Right atrium auricular region (tissue), 2 donors: Measurements from ENCODE around the gene ETS1. TPM values are rescaled to one million over a fixed set of nuclear protein-coding genes. Genes with fewer than 3 reads are reported as not detected.

Experiments used
- DNase-seq: peaks from one replicate; pipeline ENCODE4 v3.0.0-alpha.2; 2019; ENCODE audit warnings: low spot score
- H3K27ac ChIP-seq, 2 donors: fragments of 200-600 bp; sonication (generic); 1 replicate in 1 of 2; 2 replicates in 1 of 2; pipeline ENCODE4 v1.5.1; 2016 to 2019
- H3K27me3 ChIP-seq, 2 donors: fragments of 200-600 bp; sonication (generic); one replicate each; pipeline versions ENCODE4 v1.5.1 to v1.6.0; 2017 to 2019
- H3K36me3 ChIP-seq: fragments of 200-600 bp; sonication (generic); one replicate; pipeline ENCODE4 v1.5.1; 2016
- H3K4me1 ChIP-seq, 2 donors: fragments of 200-600 bp; sonication (generic); one replicate each; pipeline versions ENCODE4 v1.5.1 to v1.6.0; 2017 to 2019
- H3K4me3 ChIP-seq, 2 donors: fragments of 200-600 bp; sonication (generic); 1 replicate in 1 of 2; 2 replicates in 1 of 2; pipeline ENCODE4 v1.5.1; 2017 to 2019; ENCODE audit warnings: mild to moderate bottlenecking in 1 of 2, moderate library complexity in 1 of 2
- H3K9me3 ChIP-seq, 2 donors: fragments of 200-600 bp; sonication (generic); one replicate each; pipeline ENCODE4 v1.5.1; 2019
- total RNA-seq, 2 donors: library from RNA; depleted of rRNA; stranded (reverse); fragments of >200 nt; gene quantifications; one replicate each; pipeline ENCODE4 v1.1.0, GENCODE V29; 2016
- TF ChIP-seq, protein P1 (sequence below), 2 donors: fragments of 200-600 bp; sonication (generic); IDR thresholded peaks; one replicate each; pipeline ENCODE4 v1.5.1; 2019; ENCODE audit warnings: antibody characterized with exemption in 2 of 2

The ETS1 gene
- total RNA-seq, 2 donors from 2014 or later: 37.9 to 46.6 TPM

DNA sequence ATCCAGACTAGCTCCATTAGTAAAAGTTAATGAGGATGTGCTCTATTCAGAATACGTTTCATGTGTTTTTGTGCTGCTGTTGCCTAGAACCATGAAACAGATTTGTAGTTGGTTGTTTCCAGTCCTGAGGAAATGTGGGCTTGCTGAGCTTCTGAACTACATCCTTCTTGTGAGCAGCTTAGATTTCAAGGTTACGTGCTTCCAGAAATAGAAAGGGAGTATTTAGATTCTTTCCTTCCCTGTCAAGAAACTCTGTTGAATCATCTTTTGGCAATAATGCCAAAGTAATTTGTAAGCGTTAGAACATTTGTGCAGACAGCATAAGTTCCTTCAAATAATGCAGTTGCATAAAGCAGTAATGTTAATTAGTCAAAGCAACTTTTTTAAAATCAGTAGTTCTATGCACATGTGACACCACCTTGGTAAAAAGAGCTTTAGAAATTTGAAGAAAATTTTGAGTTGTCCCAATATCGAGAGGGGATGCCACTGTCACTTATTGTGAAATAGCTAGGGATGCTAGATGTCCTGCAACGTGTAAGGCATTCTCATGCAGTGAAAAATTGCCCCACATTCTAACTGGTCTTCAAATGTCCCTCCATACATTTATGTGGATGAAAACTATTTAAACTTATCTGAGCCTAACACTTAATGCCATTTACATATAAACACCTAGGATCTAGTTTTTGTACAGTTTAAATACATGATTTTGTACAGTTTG is 169.6 kb downstream of the ETS1 start:
- TF ChIP-seq, protein P1, sequence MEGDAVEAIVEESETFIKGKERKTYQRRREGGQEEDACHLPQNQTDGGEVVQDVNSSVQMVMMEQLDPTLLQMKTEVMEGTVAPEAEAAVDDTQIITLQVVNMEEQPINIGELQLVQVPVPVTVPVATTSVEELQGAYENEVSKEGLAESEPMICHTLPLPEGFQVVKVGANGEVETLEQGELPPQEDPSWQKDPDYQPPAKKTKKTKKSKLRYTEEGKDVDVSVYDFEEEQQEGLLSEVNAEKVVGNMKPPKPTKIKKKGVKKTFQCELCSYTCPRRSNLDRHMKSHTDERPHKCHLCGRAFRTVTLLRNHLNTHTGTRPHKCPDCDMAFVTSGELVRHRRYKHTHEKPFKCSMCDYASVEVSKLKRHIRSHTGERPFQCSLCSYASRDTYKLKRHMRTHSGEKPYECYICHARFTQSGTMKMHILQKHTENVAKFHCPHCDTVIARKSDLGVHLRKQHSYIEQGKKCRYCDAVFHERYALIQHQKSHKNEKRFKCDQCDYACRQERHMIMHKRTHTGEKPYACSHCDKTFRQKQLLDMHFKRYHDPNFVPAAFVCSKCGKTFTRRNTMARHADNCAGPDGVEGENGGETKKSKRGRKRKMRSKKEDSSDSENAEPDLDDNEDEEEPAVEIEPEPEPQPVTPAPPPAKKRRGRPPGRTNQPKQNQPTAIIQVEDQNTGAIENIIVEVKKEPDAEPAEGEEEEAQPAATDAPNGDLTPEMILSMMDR (IDR thresholded peaks at IDR 0.05): no peak
- Histone ChIP-seq H3K36me3 (no peaks in the 10 kb centered on the region), H3K4me1 (peaks cover 0 to 17% of the 10 kb centered on the region in 2 donors), H3K9me3 (no peaks in the 10 kb centered on the region), H3K27ac (no peak overlapping the region), H3K4me3 (no peak overlapping the region), H3K27me3 (no peaks in the 10 kb centered on the region)
- DNase-seq: no peak

DNA sequence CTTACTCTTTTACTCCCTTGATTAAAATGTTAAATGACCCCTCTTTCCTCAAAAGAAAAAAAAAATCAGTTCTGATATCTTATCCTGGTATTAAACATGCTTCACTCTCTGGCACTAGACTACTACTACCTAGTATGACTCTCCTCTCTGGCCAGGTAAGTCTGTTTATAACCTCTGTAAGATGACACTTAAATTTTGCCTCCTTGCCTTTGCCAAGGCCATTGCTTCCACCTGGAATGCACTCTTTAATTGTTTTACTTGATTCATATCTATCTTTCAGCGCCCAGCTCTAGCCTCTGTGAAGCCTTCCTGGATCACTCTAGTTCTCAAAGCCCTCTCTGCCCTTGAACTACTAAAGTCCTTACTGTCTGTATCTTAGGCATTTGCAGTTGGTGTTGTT is 170.4 kb downstream of the ETS1 start:
- no peak for DNase-seq
- no peak overlapping the region for H3K4me3 ChIP-seq
- no peaks in the 10 kb centered on the region for H3K27me3 ChIP-seq
- peaks cover 0 to 15% of the 10 kb centered on the region in 2 donors for H3K4me1 ChIP-seq
- no peaks in the 10 kb centered on the region for H3K9me3 ChIP-seq
- TF ChIP-seq, protein P1 (IDR thresholded peaks at IDR 0.05): no peak
- no peaks in the 10 kb centered on the region for H3K36me3 ChIP-seq
- H3K27ac ChIP-seq: no peak overlapping the region

DNA sequence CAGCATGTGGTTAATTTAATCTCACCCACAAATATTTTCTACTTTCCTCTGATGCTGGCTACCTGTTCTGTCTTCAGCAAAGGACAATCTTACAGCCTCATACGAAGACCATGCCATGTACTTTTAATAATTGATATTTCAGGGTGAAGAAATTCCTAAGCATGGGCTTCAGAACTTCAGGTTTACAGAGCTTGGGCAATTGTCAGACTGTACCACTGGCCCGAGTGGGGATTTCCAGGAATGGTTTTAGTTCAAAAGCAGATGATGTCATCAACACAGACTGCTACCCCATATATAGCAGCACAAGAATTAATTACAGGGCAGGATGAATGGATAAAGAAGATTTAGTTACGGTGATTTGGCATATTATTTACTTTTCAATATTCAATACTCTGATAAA is 171.8 kb downstream of the ETS1 start:
- no peak overlapping the region for H3K27ac ChIP-seq
- DNase-seq: no peak
- no peak overlapping the region for H3K4me3 ChIP-seq
- no peaks in the 10 kb centered on the region for H3K36me3 ChIP-seq
- H3K27me3 ChIP-seq: no peaks in the 10 kb centered on the region
- H3K4me1 ChIP-seq: peaks cover 0 to 15% of the 10 kb centered on the region in 2 donors
- TF ChIP-seq, protein P1 (IDR thresholded peaks at IDR 0.05): no peak
- H3K9me3 ChIP-seq: no peaks in the 10 kb centered on the region

DNA sequence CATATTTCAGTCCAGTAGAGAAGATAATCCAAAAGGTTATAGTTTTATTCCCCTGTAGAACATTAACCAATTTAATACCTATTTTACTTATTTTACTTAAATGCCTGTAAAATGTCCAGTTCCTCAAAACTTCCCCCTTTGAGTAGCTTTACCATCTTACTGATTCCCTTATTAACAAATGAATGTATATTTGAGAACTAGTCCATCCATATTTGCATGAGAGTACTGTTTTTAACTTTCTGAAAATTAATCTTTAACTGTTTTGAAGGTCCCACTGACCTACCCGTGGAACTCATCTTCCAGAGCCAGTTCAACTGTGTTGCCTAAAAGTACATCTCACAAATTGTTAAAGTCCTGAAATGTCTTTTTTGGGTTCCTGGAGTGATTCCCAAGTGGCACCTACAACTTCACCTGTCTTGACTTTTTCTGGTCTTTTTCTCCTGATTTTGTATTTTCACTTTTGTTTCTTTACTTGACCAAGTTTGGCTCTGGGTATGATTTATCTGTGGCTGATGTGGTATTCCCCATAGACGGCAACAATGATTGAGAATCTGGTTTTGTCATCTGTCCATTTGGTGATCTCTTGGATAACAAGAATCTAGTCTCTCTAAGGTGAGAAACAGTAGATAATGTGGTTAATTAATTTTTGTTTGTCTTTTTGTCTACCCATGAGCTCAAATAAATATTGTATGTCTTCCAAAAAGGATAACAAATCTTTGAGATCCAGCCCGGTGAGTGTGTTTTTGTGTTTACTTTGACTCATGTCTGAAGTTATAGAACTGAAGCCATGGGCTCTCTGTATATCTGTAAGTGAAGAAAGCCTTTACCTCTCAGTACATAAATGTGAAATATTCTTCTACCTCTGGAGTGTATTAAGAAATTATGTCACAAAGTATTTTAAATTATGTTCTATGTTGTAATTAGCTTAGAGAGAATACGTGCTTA is 174.2 kb downstream of the ETS1 start:
- TF ChIP-seq, protein P1 (IDR thresholded peaks at IDR 0.05): no peak
- Histone ChIP-seq H3K36me3 (no peaks in the 10 kb centered on the region), H3K27me3 (no peaks in the 10 kb centered on the region), H3K27ac (no peak overlapping the region), H3K9me3 (no peaks in the 10 kb centered on the region), H3K4me3 (no peak overlapping the region), H3K4me1 (peaks cover 0 to 16% of the 10 kb centered on the region in 2 donors)
- DNase-seq: no peak

DNA sequence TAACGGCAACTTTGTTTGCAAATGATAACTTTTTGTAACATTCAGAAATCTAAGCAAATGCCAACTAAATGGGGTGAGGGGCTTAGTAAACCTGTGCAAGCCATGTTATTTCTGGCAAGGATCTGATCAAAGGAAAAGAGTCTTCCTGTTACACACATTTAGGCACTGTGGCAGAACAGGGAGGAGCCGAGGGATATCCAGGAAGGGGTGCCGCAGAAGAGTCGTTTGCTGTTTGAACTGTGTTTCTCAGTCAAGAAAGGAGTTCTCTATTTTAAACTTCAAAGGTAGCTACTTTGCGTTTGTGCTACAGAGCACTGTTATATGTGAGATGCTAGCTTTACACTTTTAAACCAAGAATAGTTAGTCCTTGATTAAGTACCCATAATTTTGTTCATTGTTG is 175.5 kb downstream of the ETS1 start:
- H3K4me1 ChIP-seq: peaks cover 0 to 12% of the 10 kb centered on the region in 2 donors
- H3K36me3 ChIP-seq: no peaks in the 10 kb centered on the region
- no peak for DNase-seq
- H3K27me3 ChIP-seq: no peaks in the 10 kb centered on the region
- TF ChIP-seq, protein P1 (IDR thresholded peaks at IDR 0.05): no peak
- no peaks in the 10 kb centered on the region for H3K9me3 ChIP-seq
- H3K27ac ChIP-seq: no peak overlapping the region
- H3K4me3 ChIP-seq: no peak overlapping the region
